GM18520 (cell line): Measurements from ENCODE around the gene HRH2.
"Not testable (repeated sequence)": the region's sequence is repeated elsewhere in the genome, so short reads cannot be mapped to it uniquely, and the experiment has no call there.

Experiments
- ATAC-seq: cut with Tn5 transposase; IDR thresholded peaks from one replicate; pipeline ENCODE4 v1.9.1; 2021; ENCODE audit not compliant: unreplicated experiment

The HRH2 gene

DNA sequence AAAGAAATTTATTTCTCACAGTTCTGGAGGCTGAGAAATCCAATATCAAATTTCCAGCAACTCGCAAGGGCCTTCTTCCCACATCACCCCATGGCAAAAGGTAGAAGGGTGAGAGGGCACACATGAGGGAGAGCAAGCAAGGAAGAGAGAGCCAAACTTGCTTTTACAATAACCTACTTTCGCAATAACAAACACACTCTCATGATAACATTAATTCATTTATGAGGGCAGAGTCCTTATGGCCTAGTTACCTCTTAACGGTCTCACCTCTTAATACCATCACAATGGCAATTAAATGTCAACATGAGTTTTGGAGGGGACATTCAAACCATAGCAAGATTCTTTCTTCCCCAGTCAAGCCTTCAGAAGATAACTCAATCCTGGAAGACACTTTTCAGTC lies 11.6 kb upstream of the HRH2 start:
- ATAC-seq: no peak

DNA sequence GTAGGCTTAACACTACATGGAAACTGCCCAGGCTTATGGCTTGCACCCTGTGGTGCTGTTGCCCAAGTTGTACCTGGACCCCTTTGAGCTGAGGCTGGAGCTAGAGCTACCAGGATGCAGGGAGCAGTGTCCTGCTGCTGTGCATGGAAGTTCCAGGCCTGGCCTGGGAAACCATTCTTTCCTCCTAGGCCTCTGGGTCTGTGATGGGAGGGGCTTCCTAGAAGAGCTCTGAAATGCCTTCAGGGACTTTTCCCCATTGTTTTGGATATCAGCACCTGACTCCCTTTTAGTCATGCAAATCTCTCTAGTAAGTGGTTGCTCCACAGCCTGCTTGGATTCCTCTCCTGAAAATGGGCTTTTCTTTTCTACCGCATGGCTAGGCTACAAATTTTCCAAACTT lies 7.9 kb upstream of the HRH2 start:
- ATAC-seq: no peak

DNA sequence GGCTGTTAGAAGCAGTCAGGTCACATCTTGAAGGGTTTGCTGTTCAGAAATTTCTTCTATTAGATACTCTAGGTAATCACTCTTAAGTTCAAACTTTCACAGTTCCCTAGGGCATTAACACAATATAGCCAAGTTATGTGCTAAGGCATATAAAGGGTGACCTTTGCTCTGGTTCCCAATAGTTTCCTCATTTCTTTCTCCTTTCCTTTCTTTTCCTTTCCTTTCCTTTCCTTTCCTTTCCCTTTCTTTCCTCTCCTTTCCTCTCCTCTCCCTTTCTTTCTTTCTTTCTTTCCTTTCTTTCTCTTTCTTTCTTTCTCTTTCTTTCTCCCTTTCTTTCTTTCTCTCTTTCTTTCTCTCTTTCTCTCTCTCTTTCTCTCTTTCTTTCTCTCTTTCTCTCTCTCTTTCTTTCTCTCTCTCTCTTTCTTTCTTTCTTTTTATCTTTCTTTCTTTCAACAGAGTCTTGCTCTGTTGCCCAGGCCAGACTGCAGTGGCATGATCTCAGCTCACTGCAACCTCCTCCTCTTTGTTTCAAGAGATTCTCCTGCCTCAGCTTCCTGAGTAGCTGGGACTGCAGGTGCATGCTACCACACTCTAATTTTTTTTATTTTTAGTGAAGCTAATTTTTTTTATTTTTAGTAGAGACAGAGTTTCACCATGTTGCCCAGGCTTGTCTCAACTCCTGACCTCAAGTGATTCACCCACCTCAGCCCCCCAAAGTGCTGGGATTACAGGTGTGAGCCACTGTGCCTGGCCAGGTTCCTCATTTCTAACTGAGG lies 7.3 kb upstream of the HRH2 start:
- not testable (repeated sequence) for ATAC-seq

DNA sequence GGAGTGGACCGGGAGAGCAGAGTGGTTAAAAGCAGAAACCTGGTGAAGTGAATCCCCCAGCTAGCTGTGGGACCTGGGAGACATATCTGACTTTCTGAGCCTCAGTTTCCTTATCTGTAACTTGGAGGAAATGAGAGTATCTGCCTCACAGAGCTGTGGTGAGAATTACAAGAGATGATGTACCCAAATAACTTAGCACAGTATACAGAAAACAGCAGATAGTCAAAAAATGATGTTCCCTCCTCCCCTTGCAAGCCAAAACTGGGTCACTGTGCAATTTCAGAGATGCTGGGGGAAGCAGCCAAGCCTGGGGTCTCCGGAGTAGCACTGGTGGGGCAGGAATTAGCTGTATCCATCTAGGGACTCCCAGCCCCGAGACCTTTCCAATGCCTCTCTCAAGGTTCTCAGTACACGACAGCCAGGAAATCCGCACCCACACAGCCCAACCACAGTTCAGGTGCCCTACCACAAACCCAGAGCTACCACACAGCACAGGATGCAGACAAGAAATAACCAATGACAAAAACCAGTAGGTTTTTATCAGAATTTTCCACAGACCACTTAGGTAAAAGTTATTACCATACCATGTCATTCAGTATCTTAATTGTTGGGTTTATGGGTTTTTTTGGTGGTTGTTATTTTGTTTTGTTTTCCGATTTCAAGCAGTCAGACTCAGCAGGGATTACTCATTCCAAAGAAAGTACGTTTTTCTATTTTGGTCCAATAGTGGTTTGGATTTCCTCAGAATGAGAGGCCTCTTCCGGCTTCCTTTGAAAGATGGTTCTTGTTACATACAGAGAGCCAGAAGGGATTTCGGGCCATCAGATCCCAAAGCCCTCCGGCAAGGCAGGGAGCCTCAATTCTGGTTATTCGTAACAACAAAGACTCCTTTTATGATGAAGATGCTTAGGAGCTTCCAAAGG lies 4.9 kb upstream of the HRH2 start:
- no peak for ATAC-seq

DNA sequence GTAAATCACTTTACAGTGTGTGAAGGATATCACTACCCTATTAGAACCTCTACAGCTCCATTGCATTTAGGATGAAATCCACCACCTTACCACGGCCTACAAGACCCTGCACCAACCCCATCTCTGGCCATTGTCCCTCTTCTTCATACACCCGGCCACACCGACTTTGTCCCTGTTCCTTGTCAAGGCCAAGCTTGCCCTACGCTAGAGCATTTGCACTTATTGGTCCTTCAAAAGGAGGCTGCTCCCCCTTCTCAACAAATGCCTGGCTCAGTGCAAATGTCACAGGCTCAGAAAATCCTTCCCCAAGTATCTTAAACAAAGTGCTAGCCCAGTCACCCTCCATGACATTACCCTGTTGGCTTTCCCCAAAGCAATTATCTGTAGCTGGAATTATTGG lies 4.1 kb upstream of the HRH2 start:
- no peak for ATAC-seq

DNA sequence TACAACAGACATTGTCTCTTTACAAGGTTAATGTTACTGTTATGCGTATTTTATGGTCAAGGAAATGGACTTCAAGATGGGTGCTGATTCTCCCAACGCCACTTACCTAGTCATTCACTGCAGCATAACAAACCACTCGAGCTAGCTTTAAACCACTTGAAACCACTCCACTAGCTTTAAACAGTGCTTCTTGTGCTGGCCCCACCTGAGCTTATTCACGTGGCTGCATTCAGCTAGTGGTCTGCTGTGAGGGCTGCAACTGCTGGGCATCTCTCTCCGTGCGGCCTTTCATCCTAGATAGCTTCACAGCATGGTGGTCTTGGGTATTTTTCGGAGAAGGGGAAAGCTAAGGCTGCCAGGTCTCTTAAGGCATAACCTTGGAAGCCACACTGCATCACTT lies 3.5 kb upstream of the HRH2 start:
- ATAC-seq: no peak

DNA sequence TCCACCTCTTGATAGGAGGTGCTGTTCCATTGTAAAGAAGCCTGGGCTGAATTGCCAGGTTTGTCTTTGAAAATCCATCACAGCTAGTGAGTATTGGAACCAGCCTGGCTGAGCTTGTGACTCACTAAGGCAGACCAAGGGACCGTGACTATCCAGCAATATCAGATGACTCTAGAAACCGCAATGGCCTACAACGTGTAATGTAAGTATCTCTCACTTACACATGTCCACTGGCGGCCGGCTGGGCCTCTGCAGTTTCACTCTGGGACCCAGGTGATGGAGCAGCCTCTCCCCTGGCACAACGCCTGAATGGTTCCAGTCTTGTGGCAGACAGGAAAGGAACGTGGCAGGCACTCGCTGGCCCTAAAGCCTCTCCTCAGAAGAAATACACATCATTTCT lies 3.1 kb upstream of the HRH2 start:
- ATAC-seq: no peak

DNA sequence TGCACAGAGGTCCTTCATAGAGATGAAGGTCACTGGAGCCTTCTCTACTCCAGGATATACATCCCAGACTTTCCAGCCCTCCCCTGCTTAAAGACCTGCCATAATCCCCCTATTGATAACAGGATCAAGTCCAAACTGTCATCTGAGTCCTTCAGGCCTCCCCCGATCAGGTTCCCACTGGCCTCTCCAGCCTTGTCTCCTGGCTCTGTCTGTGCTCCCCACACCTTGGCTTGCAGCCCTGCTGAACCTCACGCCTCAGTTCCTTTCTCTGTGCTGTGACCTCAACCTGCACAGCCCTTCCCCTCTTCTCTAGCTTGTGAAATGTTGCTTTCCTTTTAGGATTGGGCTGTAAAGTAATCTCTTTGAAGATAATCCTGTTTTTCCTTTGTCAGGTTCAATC lies 2.5 kb upstream of the HRH2 start:
- ATAC-seq: no peak

DNA sequence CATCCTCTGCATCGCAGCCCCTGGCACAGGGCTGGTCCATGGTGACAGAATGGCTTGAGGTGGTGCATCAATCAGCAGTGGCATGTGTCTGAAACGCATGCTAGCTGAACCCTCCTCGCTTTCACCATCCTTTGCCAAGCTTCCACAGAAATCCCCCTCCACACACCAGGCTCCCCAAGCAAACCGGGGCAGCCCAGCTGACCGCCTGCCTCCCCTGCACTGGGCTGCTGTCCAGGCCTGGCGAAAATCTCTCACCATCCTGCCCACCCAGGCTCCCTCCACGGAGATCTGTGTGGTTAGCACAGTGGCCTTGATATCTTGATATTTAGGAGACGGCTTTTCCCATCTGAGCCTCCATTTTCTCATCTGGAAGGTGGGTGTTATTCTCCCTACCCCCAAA lies 905 bp upstream of the HRH2 start:
- no peak for ATAC-seq

DNA sequence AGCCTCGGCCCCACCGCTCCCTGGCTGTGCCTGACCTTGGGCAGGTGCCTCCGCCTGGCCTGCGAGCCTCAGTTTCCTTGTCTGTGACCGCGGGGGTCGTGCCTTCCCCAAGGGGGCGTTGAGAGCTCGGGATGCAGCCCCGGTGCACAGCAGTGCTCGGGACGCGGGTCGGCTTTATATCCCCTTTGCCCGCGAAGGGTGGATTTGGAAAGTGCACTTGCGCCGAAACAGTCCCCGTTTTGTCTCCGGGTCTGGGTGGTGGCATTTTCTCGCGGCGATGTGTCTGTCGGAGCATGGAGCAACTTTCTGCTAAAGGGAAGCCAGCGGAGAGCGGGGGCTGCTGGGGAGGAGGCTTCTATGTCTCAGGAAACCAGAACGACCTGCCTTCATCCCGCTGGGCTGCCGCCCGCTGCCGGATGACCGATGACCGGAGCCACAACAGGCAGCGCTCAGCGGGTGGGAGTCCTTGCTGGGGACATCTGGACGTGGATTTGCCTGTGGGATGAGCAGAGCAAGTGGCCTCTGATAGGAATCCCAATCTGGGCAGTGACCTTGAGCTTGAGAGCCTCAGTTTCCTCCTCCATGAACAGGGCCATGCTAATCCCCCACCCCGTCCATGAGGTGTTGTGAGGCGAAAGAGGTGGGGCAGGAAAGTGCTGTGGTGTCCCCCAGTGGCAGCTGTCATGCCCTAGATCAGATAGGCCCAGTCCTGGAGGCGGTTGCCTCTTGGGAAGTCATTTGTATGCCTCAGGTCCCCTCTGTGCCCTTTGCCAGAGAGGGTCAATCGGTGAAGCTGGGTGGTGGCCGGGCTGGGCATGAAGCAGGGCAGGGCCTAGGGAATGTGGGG lies 651 bp downstream of the HRH2 start:
- ATAC-seq: no peak

DNA sequence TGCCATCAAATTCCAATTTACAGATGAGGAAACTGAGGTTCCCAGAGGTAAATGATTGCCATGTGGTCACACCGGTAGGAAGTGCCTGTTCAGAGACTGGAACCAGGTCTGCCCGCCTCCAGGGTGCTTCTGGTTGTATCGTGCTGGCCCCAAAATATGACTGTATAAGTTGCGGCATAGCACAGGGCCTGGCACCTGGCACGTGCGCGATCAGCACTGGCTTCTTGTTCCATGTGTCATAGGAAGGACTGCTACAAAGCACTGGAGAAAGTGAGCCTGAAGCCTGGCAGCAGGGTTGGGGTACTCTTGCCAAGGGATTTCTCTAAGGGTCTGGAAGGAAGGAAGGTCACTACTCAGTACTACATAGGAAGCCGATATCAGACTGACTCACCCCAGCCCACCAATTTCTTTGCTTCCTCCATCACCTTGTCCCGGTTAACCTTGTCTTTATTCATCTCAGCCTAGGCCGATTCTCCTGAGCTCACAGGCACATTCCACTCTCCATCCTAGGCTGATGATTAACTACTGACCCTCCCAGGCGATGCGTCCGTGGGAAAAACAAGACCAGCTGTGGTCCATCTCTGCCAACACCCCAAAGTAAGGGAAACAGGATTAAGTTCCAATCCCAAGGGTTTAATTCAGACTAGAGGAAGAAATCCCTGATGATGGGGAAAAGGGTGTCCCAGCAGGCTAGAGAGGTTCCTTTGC lies 1.8 kb downstream of the HRH2 start:
- ATAC-seq: no peak

DNA sequence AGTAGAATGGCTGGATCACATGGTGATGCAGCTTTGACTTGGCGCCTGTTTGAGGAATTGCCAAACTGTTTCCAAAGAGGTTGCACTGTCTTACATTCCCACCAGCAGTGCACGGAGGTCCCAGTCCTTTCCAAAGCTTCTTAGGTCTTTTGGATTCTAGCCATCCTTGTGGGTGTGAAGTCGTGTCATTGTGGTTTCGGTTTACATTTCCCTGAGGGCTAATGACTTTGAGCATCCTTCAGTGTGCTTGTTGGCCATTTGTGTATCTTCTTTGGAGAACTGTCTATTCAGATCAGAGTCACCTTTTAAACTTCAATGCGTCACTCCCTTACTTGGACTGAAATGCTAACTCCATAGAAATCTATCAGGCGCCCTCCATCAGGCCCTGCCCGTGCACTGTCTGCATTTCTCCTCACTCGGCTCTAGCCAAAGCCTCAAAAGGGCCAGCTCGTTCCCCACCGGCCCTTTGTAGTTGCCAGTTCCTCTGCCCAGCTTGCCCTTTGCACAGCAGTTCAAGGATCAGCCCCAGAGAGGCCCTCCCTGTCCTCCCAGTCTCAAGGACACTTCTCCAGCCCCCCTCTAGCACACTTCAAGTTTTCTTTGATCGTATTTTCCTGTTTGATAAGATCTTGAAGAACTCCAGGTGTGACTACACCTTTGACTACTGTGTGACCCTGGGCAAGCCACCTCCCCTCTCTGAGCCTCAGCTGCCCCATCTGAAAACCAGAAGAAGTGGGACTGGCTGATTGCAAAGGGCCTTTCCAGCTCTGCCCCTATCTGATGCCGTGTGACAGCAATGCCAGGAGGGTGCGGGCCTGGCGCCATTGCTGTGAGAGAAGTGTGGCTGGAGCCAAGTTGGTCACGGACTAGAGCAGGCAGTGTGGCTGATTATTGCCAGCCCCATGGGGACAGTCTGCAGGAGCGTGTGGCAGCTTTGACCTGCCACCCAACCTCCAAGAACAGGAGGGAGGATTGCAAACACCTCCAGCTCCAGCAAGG lies 5.6 kb downstream of the HRH2 start:
- no peak for ATAC-seq

DNA sequence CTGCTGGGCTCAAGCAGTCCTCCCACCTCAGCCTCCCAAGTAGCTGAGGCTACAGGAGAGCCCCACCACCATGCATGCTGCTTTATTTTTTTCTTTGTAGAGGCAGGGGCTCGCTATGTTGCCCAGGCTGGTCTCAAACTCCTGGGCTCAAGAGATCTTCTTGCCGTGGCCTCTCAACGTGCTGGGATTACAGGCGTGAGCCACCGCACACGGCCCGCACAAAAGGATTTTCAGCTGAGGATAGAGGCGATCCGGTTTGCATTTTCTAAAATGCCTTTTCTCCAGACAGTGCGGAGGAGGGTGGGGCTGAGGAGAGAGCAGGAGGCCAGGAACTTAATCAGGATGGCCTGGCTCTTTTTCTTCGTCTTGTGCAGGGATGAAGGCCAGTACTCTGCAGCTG lies 6.9 kb downstream of the HRH2 start:
- ATAC-seq: no peak

DNA sequence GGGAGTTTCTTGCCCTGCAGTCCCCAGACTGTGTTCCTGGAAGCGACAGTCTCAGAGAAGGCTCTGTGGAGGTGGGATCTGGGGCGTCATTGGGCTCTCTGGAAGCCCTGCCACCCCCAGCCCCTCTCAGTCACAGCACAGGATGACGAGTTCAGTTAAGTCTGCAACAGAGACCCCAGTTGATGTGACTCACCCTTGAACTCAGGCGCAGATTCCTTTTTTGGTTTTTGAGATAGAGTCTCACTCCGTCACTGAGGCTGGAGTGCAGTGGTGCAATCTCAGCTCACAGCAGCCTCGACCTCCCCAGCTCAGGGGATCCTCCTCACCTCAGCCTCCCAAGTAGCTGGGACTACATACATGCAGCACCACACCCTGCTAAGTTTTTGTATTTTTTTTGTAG lies 8.3 kb downstream of the HRH2 start:
- no peak for ATAC-seq

DNA sequence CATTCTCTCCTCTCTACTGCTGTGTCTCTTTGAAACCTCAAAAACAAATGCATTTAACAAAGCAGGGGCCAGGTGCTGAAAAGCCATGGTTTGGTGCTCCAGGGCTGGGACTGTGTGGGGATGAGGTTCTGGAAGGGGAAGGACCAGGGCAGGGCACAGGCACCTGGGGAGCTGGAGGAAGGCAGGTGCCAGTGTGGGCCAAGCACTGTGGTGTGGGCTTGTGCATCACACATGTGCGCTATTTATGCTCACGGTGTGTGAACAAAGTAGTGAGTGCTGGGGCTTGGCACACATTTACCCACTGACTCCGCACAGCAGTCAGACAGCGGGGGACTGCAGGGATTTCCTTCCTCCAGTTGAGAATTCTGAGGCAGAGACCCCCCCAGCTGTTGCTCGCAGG lies 10.1 kb downstream of the HRH2 start:
- ATAC-seq: no peak

DNA sequence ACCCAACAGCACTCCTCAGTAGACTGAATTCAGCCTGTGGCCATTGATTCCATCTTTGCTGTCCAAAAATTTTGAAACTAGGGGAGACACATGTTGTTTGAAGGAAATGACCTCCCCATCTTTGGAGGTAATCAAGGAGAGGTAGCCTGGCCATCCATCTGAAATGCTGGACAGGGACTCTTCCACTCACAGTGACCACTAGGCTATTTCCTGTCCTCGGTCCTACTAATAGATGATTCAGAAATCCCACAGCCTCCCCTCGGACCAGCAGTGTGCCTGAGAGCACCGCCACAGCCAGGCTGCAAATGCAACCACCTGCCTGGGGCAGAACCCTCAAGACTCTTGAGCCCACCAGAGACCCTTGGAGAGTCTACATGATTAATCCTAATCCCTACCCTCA lies 12.5 kb downstream of the HRH2 start:
- ATAC-seq: no peak

DNA sequence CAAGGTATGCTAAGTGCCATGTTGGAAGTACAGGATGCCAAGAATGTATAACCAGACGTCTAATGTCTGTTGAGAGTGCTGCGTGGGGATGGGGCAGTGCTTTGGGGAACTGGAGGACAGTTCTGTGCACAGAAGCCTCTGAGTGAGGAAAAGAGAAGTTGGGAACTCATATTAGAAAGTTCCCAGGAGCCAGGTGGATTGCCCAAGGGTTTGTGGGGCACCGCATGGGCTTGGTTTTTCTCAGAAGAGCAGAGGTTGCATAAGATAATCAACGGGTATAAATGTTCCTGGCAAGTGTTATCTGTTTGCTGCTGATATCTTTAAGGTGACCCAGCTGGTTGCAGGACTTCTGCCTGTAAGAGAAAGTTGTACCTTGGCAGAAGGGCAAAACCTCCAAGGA lies 13.1 kb downstream of the HRH2 start:
- ATAC-seq: no peak

DNA sequence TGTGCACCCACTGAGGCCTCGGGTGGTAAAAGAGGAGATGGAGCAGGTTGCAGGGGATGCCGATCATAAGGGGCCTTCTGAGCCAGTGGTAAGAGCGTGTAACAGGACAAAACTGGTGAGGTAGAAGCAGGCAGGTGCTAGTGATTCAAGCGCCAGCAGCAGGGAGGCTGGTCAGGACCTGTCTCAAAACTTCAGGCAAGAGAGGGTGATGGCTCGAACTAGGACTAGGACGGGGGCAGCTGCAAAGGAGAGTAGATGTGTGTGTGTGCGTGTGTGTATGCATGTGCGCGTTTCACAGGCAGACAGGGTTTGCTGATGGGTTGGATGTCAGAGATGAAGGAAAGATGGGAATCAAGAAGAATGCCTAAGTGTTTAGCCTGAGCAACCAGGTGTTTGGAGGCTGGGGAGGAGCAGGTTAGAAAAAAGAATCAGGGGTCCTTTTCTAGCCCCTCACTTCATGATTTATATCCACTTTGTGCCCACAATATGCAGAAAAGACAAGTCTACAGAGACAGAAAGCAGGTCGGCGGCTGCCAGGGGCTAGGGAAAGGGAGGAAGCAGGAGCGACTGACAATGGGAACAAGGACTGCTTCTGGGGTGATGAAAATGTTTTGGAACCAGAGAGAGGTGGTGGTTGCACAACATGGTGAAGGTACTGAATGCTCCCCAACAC lies 15.2 kb downstream of the HRH2 start:
- ATAC-seq: no peak

DNA sequence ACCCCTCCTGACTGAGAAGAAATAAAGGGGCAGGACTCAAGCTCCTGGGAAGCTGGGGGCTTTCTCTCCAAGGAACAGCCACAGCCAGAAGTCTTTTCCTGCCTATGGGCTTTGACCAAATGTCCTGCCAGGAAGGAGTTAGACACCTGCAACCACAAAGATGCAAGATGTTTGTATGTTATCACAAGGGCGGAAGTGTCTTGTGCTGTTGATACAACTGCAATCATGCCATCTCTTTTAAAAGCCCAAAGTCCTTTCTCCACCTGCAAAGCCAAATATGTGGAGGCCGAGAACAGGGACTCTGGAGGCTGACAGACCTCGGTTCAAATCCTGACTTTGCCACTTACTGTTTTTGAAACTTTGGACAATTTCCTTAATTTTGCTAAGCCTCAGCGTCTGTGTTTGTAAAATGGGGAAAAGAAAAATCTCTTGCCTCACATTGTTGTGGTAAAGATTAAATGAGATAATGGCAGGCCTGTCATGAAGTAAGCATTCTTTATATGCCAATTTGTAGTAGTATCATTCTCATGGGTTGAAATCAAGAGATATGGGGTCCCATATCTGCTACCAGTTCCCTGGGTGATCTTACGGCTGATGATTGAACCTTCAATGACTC lies 17.0 kb downstream of the HRH2 start:
- ATAC-seq: no peak
